Spleen (tissue), 11 donors: Measurements from ENCODE around the gene CHRM4. TPM values are rescaled to one million over a fixed set of nuclear protein-coding genes. Genes with fewer than 3 reads are reported as not detected.

ENCODE experiments used
- DNase-seq: peaks from one replicate; pipeline ENCODE4 v3.0.0-alpha.2; 2020
- H3K27ac ChIP-seq, 8 donors: fragments of 200-600 bp; sonication (generic) in 7 of 8; 1 replicate in 4 of 8; 2 replicates in 4 of 8; pipeline versions ENCODE4 v1.5.0 to v1.8.0; 2016 to 2021; ENCODE audit warnings: inconsistent platforms in 4 of 8, mild to moderate bottlenecking in 4 of 8, moderate library complexity in 1 of 8
- H3K27me3 ChIP-seq, 7 donors: fragments of 200-600 bp; sonication (generic) in 6 of 7; replicated peaks in 1 of 7; 1 replicate in 4 of 7; 2 replicates in 3 of 7; pipeline versions ENCODE4 v1.5.0 to v1.8.0; 2016 to 2021; ENCODE audit warnings: inconsistent platforms in 3 of 7, mild to moderate bottlenecking in 1 of 7
- H3K36me3 ChIP-seq, 6 donors: fragments of 200-600 bp; sonication (generic) in 5 of 6; 1 replicate in 4 of 6; 2 replicates in 2 of 6; pipeline versions ENCODE4 v1.5.0 to v1.8.0; 2016 to 2021; ENCODE audit warnings: inconsistent platforms in 2 of 6
- H3K4me1 ChIP-seq, 6 donors: fragments of 200-600 bp; sonication (generic) in 5 of 6; 1 replicate in 3 of 6; 2 replicates in 3 of 6; pipeline versions ENCODE4 v1.5.0 to v1.8.0; 2016 to 2021; ENCODE audit warnings: inconsistent platforms in 3 of 6
- H3K4me3 ChIP-seq, 8 donors: fragments of 200-600 bp; sonication (generic) in 7 of 8; 1 replicate in 4 of 8; 2 replicates in 4 of 8; pipeline versions ENCODE4 v1.5.0 to v1.8.0; 2016 to 2021; ENCODE audit warnings: inconsistent platforms in 4 of 8, mild to moderate bottlenecking in 4 of 8, moderate library complexity in 2 of 8
- H3K9me3 ChIP-seq, 8 donors: fragments of 200-600 bp; sonication (generic) in 7 of 8; 1 replicate in 4 of 8; 2 replicates in 4 of 8; pipeline versions ENCODE4 v1.5.0 to v1.8.0; 2016 to 2021; ENCODE audit warnings: inconsistent platforms in 4 of 8
- POLR2A ChIP-seq, 3 donors: fragments of 450-650 bp; IDR thresholded peaks; one replicate each; pipeline ENCODE4 v1.5.1; 2017; ENCODE audit warnings: antibody characterized with exemption in 3 of 3, mild to moderate bottlenecking in 1 of 3
- POLR2AphosphoS5 ChIP-seq, 3 donors: sonication (generic); formaldehyde crosslinking; IDR thresholded peaks; one replicate each; pipeline ENCODE4 v1.5.1; 2017; ENCODE audit warnings: antibody characterized with exemption in 3 of 3
- WGBS, 5 donors: extraction: QIAGEN DNeasy Blood & Tissue Kit in 3 of 5; methylation state at CpG; one replicate each; pipeline versions ENCODE4 v1.1.5 to v1.1.7; 2013 to 2018; 5-methylcytosine and 5-hydroxymethylcytosine counted together
- intact Hi-C: fragments of 100-400 bp; cut with DNase I; formaldehyde crosslinking; loops from one replicate; pipeline ENCODE4 v1.15.0; 2023; ENCODE audit warnings: low total_unique reads
- polyA plus RNA-seq, 3 donors: library from polyadenylated mRNA; stranded (reverse); fragments of 200-250 nt; gene quantifications; one replicate each; pipeline ENCODE4 v1.2.1, GENCODE V29; 2013
- total RNA-seq, 7 donors: library from RNA; depleted of rRNA in 3 of 7; stranded (reverse); fragments of >200 nt in 3 of 7; fragmentation: NEBNext Ultra II Directional in 4 of 7; extraction: Animal tissue kit (Norgen Biotek cat#: 25700) in 4 of 7; gene quantifications; one replicate each; pipeline versions ENCODE4 v1.1.0 to v1.2.1, GENCODE V29; 2016 to 2021
- TF ChIP-seq, protein P1 (sequence below), 11 experiments: fragments of 200-600 bp in 7 of 11; fragments of 450-650 bp in 4 of 11; sonication (generic) in 4 of 11; IDR thresholded peaks in 8 of 11; conservative IDR thresholded peaks in 3 of 11; 1 replicate in 7 of 11; 2 replicates in 4 of 11; pipeline versions ENCODE4 v1.4.0 to v1.8.0; 2016 to 2021; ENCODE audit warnings: antibody characterized with exemption in 11 of 11, inconsistent platforms in 4 of 11, mild to moderate bottlenecking in 1 of 11
- donor health status: healthy with polysubstance abuse.
- donor health status: DM: no; HTN: no; CAD: no; lungs with moderate emphysema.
- donor health status: DM: no; HTN: no; CAD: no.
- donor health status: Bipolar disorder and iron deficiency.
- donor health status: healthy.
- donor health status: DM: no; HTN: no; CAD: no.
- donor health status: DM: yes; HTN: yes; CAD: no.

CHRM4 gene
- total and polyA plus RNA-seq, 10 donors = 0.06 to 34.1 (median 3.3) TPM

DNA sequence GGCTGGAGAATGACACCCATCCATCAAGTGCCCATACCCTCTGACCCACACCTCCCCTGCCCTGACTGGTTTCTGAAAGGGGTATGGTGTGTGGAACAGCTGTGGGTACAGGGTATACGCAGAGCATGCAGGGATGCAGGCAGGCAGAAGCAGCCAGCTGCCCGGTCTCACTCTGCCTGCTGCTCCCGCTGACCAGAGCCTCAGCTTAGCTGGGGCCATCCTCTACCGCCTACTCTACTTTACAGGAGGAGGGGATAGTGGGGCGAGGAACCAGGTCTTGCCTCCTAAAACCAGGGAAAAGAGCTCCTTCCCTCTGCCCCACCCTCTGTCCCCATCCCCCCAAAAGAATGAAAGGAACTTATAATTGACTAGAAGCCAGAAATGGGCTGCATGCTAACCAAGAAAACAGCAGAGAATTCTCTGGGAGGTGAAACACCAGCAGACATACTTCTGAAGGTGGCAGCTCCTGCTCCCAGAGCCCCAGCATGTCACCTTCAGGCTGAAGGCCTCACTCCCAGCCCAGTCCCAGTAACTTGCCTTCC is 13.0 kb upstream of the CHRM4 start:
- TF ChIP-seq POLR2A (IDR thresholded peaks at IDR 0.05) = no peak
- TF ChIP-seq, protein P1, sequence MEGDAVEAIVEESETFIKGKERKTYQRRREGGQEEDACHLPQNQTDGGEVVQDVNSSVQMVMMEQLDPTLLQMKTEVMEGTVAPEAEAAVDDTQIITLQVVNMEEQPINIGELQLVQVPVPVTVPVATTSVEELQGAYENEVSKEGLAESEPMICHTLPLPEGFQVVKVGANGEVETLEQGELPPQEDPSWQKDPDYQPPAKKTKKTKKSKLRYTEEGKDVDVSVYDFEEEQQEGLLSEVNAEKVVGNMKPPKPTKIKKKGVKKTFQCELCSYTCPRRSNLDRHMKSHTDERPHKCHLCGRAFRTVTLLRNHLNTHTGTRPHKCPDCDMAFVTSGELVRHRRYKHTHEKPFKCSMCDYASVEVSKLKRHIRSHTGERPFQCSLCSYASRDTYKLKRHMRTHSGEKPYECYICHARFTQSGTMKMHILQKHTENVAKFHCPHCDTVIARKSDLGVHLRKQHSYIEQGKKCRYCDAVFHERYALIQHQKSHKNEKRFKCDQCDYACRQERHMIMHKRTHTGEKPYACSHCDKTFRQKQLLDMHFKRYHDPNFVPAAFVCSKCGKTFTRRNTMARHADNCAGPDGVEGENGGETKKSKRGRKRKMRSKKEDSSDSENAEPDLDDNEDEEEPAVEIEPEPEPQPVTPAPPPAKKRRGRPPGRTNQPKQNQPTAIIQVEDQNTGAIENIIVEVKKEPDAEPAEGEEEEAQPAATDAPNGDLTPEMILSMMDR (IDR thresholded peaks at IDR 0.05 in 8 of 11, conservative IDR thresholded peaks at IDR 0.05 in 3 of 11) = no peak
- peak in 1 of 3 donors; percentile 11 for TF ChIP-seq POLR2AphosphoS5 (IDR thresholded peaks at IDR 0.05)
- Histone ChIP-seq H3K36me3 (peaks cover 0 to 99% (median 62%) of the 10 kb centered on the region in 6 donors), H3K27me3 (no peaks in the 10 kb centered on the region), H3K9me3 (no peaks in the 10 kb centered on the region), H3K4me3 (no peak overlapping the region), H3K27ac (peak overlapping the region in 3 of 8 donors; percentile 19 to 41 (median 37)), H3K4me1 (peaks cover 0 to 28% (median 0%) of the 10 kb centered on the region in 6 donors)
- DNase-seq = no peak
- WGBS, 5 donors = 71 to 100% (median 87%) methylated on average over 5 of the region's 5 CpGs
- intact Hi-C loops = no loop called here

DNA sequence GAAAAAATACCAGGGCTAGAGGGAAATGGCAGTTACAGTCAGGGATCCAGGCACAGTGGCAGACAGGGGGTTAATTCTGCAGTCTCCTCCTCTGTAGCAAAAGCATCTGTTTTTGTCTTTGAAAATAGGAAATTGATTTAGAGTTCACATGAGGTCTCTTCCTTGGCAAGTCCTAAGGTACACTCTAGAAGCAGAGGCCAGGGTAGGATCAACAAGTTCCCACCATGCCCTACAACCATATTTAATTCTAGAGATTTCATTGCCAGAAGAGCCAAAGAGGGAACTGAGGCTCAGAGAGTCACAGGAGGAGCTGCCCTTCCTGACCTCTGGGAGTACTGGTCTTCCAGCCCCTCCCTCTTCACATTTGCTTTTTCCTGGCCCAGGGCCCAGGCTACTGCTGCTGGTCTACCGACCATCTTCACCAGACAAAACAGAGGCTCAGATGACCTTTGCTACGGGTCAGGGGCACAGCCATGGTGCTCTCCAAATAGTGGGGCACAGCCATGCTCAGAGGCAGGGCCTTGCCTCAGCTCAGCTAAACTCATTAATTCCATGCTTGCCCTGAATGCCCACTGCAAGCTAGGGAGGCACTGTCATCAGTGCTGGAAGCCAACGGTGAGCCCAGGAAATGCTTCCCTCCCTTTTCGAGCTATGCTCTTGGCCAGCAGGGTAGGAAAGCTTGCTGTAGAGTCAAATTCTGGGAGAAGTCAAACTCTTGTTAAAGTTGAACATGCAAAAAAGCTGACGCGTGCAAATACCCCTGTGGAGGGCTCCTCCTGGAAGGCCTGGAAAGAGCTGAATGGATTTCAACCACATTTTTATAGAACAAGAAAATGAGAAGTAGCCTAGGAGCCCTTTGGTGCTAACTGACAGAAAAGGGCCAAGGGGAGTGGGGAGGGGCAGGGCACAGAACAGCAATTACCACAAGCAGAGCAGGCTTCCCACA is 11.7 kb upstream of the CHRM4 start:
- peaks cover 0 to 99% (median 49%) of the 10 kb centered on the region in 6 donors for H3K36me3 ChIP-seq
- no peak for DNase-seq

DNA sequence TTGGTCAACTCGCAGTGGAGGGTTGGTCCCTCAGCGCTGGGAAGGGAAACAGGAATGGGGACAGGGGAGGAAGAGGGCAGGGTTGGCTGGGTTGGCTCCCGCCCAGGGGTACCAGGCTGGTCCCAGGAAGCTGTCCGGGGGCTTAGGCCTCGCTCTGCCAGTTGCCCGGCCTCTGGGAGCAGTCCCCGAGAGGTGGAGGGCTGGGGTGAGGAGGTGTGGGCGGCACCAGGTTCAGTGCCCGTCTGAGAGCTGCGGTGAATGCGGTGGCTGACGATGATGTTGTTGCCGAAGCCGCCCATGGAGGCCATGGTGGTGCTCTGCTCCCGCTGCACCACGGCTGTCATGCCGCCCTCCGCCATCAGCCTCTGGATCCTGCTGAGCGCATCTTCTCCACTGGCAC is 6.0 kb upstream of the CHRM4 start:
- WGBS, 5 donors = 95 to 99% (median 97%) methylated on average over 18 to 19 of the region's 19 CpGs
- DNase-seq = no peak
- no peak overlapping the region for H3K27ac ChIP-seq
- peaks cover 0 to 13% (median 4%) of the 10 kb centered on the region in 7 donors for H3K27me3 ChIP-seq
- TF ChIP-seq POLR2A (IDR thresholded peaks at IDR 0.05) (no peak), POLR2AphosphoS5 (IDR thresholded peaks at IDR 0.05) (peak in 1 of 3 donors; percentile 42)
- TF ChIP-seq, protein P1 (IDR thresholded peaks at IDR 0.05 in 8 of 11, conservative IDR thresholded peaks at IDR 0.05 in 3 of 11) = no peak
- H3K36me3 ChIP-seq = peaks cover 0 to 72% (median 19%) of the 10 kb centered on the region in 6 donors
- H3K9me3 ChIP-seq = no peaks in the 10 kb centered on the region
- H3K4me3 ChIP-seq = no peak overlapping the region
- H3K4me1 ChIP-seq = peaks cover 4 to 15% (median 9%) of the 10 kb centered on the region in 6 donors
- intact Hi-C loops = no loop called here

More for the DNA sequence above, 11.7 kb upstream of the CHRM4 start:
- TF ChIP-seq, protein P1 (IDR thresholded peaks at IDR 0.05 in 8 of 11, conservative IDR thresholded peaks at IDR 0.05 in 3 of 11) = no peak
- no peak for TF ChIP-seq POLR2AphosphoS5 (IDR thresholded peaks at IDR 0.05)
- no peak for TF ChIP-seq POLR2A (IDR thresholded peaks at IDR 0.05)
- intact Hi-C loops = no loop called here
- H3K4me1 ChIP-seq = peaks cover 0 to 28% (median 0%) of the 10 kb centered on the region in 6 donors
- peak overlapping the region in 5 of 8 donors; percentile 0 to 41 (median 33) for H3K27ac ChIP-seq
- H3K9me3 ChIP-seq = no peaks in the 10 kb centered on the region
- no peaks in the 10 kb centered on the region for H3K27me3 ChIP-seq
- H3K4me3 ChIP-seq = no peak overlapping the region
- WGBS, 5 donors = 82 to 86% (median 84%) methylated on average over 6 of the region's 6 CpGs

DNA sequence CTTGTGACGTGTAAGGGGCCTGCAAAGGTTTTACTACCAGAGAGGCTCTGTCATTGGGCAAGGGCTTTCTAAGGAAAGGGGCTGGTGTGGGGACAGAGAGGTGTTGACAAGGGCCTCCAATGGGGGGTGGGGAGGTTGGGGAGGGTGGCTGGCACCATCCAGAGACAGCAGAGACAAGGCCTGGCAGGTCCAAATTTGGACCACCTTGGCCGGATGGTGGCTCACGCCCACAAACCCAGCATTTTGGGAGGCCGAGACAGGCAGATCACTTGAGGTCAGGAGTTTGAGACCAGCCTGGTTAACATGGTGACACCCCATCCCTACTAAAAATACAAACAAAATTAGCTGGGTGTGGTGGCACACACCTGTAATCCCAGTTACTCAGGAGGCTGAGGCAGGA is 2.2 kb upstream of the CHRM4 start:
- peaks cover 0 to 35% (median 19%) of the 10 kb centered on the region in 6 donors for H3K36me3 ChIP-seq
- H3K4me3 ChIP-seq = no peak overlapping the region
- H3K27me3 ChIP-seq = peaks cover 11 to 50% (median 40%) of the 10 kb centered on the region in 7 donors
- 66 to 81% (median 73%) methylated on average over 4 of the region's 4 CpGs for WGBS, 5 donors
- intact Hi-C loops = no loop called here
- TF ChIP-seq POLR2AphosphoS5 (IDR thresholded peaks at IDR 0.05) (no peak), POLR2A (IDR thresholded peaks at IDR 0.05) (no peak)
- TF ChIP-seq, protein P1 (IDR thresholded peaks at IDR 0.05 in 8 of 11, conservative IDR thresholded peaks at IDR 0.05 in 3 of 11) = no peak
- DNase-seq = no peak
- H3K27ac ChIP-seq = no peak overlapping the region
- H3K4me1 ChIP-seq = peaks cover 25 to 52% (median 43%) of the 10 kb centered on the region in 6 donors
- H3K9me3 ChIP-seq = no peaks in the 10 kb centered on the region
